Measurements from ENCODE around the gene HDAC4.

- TF ChIP-seq, protein P1, sequence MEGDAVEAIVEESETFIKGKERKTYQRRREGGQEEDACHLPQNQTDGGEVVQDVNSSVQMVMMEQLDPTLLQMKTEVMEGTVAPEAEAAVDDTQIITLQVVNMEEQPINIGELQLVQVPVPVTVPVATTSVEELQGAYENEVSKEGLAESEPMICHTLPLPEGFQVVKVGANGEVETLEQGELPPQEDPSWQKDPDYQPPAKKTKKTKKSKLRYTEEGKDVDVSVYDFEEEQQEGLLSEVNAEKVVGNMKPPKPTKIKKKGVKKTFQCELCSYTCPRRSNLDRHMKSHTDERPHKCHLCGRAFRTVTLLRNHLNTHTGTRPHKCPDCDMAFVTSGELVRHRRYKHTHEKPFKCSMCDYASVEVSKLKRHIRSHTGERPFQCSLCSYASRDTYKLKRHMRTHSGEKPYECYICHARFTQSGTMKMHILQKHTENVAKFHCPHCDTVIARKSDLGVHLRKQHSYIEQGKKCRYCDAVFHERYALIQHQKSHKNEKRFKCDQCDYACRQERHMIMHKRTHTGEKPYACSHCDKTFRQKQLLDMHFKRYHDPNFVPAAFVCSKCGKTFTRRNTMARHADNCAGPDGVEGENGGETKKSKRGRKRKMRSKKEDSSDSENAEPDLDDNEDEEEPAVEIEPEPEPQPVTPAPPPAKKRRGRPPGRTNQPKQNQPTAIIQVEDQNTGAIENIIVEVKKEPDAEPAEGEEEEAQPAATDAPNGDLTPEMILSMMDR (IDR thresholded peaks at IDR 0.05; ENCODE audit: insufficient read depth, low read length): no peak
- TF ChIP-seq SPI1 (IDR thresholded peaks at IDR 0.05; ENCODE audit: borderline replicate concordance, low read depth) (no peak), GABPA (IDR thresholded peaks at IDR 0.05; ENCODE audit: low read depth) (no peak), REST (IDR thresholded peaks at IDR 0.05; ENCODE audit: insufficient replicate concordance, low read depth) (no peak)
Measured at GRCh38 chr2:239194731-239195317, 206.0 kb downstream of the HDAC4 start.

All from HL-60 (cell line).